ENCODE results near the gene BTNL2. TPM values are rescaled to one million over a fixed set of nuclear protein-coding genes. Genes with fewer than 3 reads are reported as not detected.
"Not testable (repeated sequence)": the region's sequence is repeated elsewhere in the genome, so short reads cannot be mapped to it uniquely, and the experiment has no call there.

BTNL2 gene
- total RNA-seq, 1 donor from 2014 or later, result not detected

- H3K4me3 Mint-ChIP-seq, result no peak overlapping the region
- peaks cover 27% of the 10 kb centered on the region for H3K27me3 Mint-ChIP-seq (ENCODE audit: low read depth)
- H3K4me1 Mint-ChIP-seq, result no peaks in the 10 kb centered on the region
- H3K27ac Mint-ChIP-seq, result no peak overlapping the region
- H3K9me3 Mint-ChIP-seq, result no peaks in the 10 kb centered on the region
- H3K36me3 Mint-ChIP-seq, result no peaks in the 10 kb centered on the region
- TF ChIP-seq, protein P1, sequence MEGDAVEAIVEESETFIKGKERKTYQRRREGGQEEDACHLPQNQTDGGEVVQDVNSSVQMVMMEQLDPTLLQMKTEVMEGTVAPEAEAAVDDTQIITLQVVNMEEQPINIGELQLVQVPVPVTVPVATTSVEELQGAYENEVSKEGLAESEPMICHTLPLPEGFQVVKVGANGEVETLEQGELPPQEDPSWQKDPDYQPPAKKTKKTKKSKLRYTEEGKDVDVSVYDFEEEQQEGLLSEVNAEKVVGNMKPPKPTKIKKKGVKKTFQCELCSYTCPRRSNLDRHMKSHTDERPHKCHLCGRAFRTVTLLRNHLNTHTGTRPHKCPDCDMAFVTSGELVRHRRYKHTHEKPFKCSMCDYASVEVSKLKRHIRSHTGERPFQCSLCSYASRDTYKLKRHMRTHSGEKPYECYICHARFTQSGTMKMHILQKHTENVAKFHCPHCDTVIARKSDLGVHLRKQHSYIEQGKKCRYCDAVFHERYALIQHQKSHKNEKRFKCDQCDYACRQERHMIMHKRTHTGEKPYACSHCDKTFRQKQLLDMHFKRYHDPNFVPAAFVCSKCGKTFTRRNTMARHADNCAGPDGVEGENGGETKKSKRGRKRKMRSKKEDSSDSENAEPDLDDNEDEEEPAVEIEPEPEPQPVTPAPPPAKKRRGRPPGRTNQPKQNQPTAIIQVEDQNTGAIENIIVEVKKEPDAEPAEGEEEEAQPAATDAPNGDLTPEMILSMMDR (IDR thresholded peaks at IDR 0.05; ENCODE audit: unreplicated experiment), result no peak
- DNase-seq (ENCODE audit: low spot score in 2 of 2, unreplicated experiment in 2 of 2), result no peak
These were observed 29.2 kb upstream of the BTNL2 start for GRCh38 chr6:32436186-32436585.

GRCh38 chr6:32433950-32434349 lies 27.0 kb upstream of the BTNL2 start:
- H3K9me3 Mint-ChIP-seq; DNase-seq (ENCODE audit: low spot score in 2 of 2, unreplicated experiment in 2 of 2); H3K27ac Mint-ChIP-seq; H3K4me3 Mint-ChIP-seq; H3K36me3 Mint-ChIP-seq; H3K4me1 Mint-ChIP-seq: not testable (repeated sequence)
- H3K27me3 Mint-ChIP-seq (ENCODE audit: low read depth), result peaks cover 31% of the 10 kb centered on the region

GRCh38 chr6:32432050-32432450 lies 25.1 kb upstream of the BTNL2 start:
- TF ChIP-seq, protein P1 (IDR thresholded peaks at IDR 0.05; ENCODE audit: unreplicated experiment), result peak; percentile 76
- DNase-seq (ENCODE audit: low spot score in 2 of 2, unreplicated experiment in 2 of 2), result no peak
- no peaks in the 10 kb centered on the region for H3K4me1 Mint-ChIP-seq
- no peaks in the 10 kb centered on the region for H3K9me3 Mint-ChIP-seq
- peaks cover 31% of the 10 kb centered on the region for H3K27me3 Mint-ChIP-seq (ENCODE audit: low read depth)
- no peak overlapping the region for H3K27ac Mint-ChIP-seq
- H3K36me3 Mint-ChIP-seq, result no peaks in the 10 kb centered on the region
- no peak overlapping the region for H3K4me3 Mint-ChIP-seq

- Mint-ChIP-seq H3K9me3 (no peaks in the 10 kb centered on the region), H3K36me3 (no peaks in the 10 kb centered on the region), H3K4me3 (no peak overlapping the region), H3K27me3 (ENCODE audit: low read depth) (peaks cover 27% of the 10 kb centered on the region), H3K4me1 (no peaks in the 10 kb centered on the region), H3K27ac (no peak overlapping the region)
- DNase-seq (ENCODE audit: low spot score in 2 of 2, unreplicated experiment in 2 of 2), result no peak
- TF ChIP-seq, protein P1 (IDR thresholded peaks at IDR 0.05; ENCODE audit: unreplicated experiment), result no peak
These were observed 24.2 kb upstream of the BTNL2 start for GRCh38 chr6:32431142-32431541.

GRCh38 chr6:32430179-32430578 lies 23.2 kb upstream of the BTNL2 start:
- no peak for DNase-seq (ENCODE audit: low spot score in 2 of 2, unreplicated experiment in 2 of 2)
- TF ChIP-seq, protein P1 (IDR thresholded peaks at IDR 0.05; ENCODE audit: unreplicated experiment), result no peak
- H3K27ac Mint-ChIP-seq, result no peak overlapping the region
- H3K27me3 Mint-ChIP-seq (ENCODE audit: low read depth), result peaks cover 21% of the 10 kb centered on the region
- H3K4me1 Mint-ChIP-seq, result no peaks in the 10 kb centered on the region
- H3K36me3 Mint-ChIP-seq, result no peaks in the 10 kb centered on the region
- no peaks in the 10 kb centered on the region for H3K9me3 Mint-ChIP-seq
- no peak overlapping the region for H3K4me3 Mint-ChIP-seq

GRCh38 chr6:32427934-32428474 lies 21.0 kb upstream of the BTNL2 start:
- H3K9me3 Mint-ChIP-seq, result peaks cover 6% of the 10 kb centered on the region
- H3K4me3 Mint-ChIP-seq, result no peak overlapping the region

More at GRCh38 chr6:32427934-32428474, 21.0 kb upstream of the BTNL2 start:
- TF ChIP-seq, protein P1 (IDR thresholded peaks at IDR 0.05; ENCODE audit: unreplicated experiment), result no peak
- Mint-ChIP-seq H3K27ac (no peak overlapping the region), H3K4me1 (no peaks in the 10 kb centered on the region), H3K36me3 (no peaks in the 10 kb centered on the region), H3K27me3 (ENCODE audit: low read depth) (peaks cover 9% of the 10 kb centered on the region)
- DNase-seq (ENCODE audit: low spot score in 2 of 2, unreplicated experiment in 2 of 2), result no peak

All from mesothelial cell of epicardium (in vitro differentiated cells).